ENCODE data around the gene JKAMP.

The JKAMP gene

DNA sequence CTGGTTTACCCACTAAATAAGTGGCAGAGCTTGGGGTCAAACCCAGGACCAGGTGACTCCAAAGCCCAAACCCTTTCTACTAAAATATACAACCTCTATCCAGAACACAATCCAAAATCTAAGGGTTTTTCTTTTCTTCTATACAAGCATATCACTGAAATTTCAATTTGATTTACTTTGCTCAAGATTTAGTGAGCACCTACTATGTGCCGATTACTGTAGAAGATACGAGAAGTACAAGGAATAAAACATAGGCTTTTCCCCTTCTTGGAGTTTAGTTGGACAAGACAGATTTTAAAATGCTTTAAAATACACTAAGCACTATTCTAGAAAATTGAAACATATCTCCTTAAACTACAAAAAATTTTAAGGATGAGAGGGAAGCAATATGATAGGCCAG lies 2.9 kb upstream of the JKAMP start:
- FAIRE-seq (no peak), DNase-seq (ENCODE audit: low spot score) (no peak)

GRCh38 chr14:59481871-59482540 lies 2.3 kb upstream of the JKAMP start:
- DNase-seq (ENCODE audit: low spot score) (no peak), FAIRE-seq (peak; percentile 40)

DNA sequence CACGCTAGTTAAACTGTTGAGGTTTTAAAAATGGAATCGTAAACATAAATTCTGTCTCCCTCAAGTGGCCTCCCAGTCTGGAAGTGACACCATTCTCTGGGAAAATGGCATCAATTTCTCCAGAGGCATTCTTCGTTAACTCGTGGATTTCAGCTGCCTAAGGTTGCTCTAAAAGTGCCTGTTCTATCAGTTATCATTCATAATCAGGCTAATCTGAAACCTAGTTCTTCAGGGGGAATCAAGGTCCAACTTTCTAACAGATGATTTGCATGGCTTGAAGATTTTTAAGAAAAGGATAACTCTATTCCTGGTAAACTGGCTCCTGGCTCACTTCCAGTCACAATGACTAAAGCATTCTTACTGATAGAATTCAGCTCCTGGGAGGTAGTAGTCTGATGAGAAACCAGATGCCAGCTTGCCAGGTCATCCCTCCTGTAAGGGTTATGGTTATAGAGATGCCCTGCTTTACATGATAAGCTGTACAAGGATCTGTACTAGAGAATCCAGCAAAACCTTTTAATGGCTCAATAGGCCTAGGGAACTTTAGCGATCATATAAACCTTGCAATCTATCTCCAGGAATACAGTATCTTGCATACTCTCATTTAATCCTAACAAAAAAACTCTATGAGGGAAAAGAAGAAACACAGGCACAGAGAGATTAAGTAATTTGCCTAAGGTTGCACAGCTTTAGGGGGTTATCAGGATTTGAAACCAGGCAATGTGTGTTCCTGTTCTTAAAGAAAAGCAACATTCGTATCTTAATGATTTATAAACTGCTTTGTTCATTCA lies 1.6 kb upstream of the JKAMP start:
- no peak for FAIRE-seq

GRCh38 chr14:59483363-59483762 lies 954 bp upstream of the JKAMP start:
- DNase-seq (ENCODE audit: low spot score) (peak; percentile 58), FAIRE-seq (peak; percentile 78)

More for the DNA sequence above, 1.6 kb upstream of the JKAMP start:
- DNase-seq (ENCODE audit: low spot score) = peak; percentile 74

DNA sequence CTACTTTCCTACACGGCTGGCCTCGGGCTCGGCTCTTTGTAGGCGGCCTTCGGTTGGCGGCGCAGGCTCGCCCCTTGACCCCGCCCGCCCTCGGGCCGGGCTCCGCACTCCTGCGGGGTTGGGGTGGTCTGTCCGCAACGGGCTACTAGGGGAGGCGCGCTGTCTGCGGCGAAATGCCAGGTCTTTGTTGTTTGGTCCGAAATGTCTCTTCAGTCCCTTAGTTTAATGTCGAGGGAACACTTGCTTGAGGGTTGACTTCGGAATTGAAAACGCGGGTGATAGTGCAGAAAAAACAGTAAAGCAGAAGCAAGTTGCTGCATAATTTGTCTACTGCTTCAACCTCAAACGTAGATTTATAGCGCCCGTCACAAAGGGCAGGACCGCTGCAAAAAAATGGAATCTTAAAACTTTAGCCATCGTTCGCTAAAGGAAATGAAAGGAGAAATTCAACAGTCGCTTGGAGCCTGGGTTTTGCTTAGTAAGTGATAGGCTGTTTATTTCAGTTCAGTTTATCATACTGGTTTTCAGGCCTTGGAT lies 390 bp downstream of the JKAMP start:
- FAIRE-seq = no peak
- DNase-seq (ENCODE audit: low spot score) = no peak

DNA sequence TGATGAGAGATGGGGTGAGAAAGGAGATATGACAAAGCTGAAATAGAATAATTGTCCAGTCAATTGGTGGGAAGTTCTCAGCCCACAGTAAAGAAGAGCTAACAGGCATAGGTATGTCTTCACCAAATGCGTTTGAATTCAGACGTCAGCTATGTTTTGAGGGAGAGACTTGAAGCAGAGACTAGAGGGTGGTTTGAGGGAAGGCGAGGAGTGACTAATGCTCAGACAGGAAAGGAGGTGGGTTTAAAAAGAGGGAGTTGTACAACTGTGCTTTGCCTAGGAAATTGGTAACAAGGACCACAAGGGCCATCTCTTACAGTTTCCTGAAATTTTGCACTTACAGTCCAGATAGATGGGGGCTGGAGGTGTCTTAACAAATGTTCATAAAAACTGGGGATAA lies 6.4 kb downstream of the JKAMP start:
- no peak for DNase-seq (ENCODE audit: low spot score)
- no peak for FAIRE-seq

- FAIRE-seq (no peak), DNase-seq (ENCODE audit: low spot score) (no peak)
Measured at GRCh38 chr14:59492384-59492783, 8.1 kb downstream of the JKAMP start.

- DNase-seq (ENCODE audit: low spot score) (no peak), FAIRE-seq (no peak)
Measured at GRCh38 chr14:59500732-59501131, 16.4 kb downstream of the JKAMP start.

DNA sequence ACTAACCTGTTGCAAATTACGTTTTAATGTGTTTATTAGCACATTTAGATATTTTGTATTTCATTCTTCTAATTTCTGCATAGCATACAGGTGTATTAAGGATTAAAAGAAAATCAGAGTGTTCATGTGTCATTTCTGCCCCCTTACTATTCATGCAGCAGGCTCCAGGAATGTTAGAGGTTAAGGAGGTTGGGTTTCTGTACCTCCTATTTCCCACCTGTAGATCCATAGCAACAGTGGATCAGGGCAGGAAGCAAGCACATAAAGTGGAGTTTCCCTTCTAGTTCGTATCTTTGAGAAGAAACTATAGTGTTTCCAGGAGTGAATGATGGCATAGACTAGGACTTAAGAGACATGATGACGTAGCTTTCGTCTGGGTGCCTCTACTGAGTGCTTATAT lies 18.9 kb downstream of the JKAMP start:
- DNase-seq (ENCODE audit: low spot score) = no peak
- FAIRE-seq = no peak

GRCh38 chr14:59507063-59507751 lies 22.9 kb downstream of the JKAMP start:
- FAIRE-seq (peak; percentile 27), DNase-seq (ENCODE audit: low spot score) (peak; percentile 77)

- DNase-seq (ENCODE audit: low spot score) = no peak
- FAIRE-seq = peak; percentile 27
Measured at GRCh38 chr14:59507752-59508103, 23.4 kb downstream of the JKAMP start.

- DNase-seq (ENCODE audit: low spot score) = no peak
- no peak for FAIRE-seq
Measured at GRCh38 chr14:59509101-59509500, 24.8 kb downstream of the JKAMP start.

DNA sequence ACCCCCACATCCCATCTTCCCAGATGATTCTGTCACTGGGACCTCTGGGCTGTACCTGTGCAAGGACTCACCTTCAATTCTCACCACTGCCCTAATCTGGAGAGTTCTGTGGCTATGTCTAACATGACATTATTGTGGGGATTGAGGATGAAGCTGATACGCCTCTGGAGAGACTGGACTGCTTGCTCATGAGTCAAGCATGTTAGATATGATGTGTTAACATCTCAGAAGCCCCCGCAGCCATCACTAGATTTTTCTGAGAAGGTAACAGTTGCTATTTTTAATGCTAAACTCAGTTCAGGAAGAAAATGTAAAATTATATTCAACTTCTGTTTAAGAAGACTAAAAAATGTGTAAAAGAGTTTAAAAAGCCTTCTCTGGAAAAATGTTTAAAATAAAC lies 25.7 kb downstream of the JKAMP start:
- no peak for FAIRE-seq
- no peak for DNase-seq (ENCODE audit: low spot score)

- no peak for DNase-seq (ENCODE audit: low spot score)
- FAIRE-seq = no peak
Measured at GRCh38 chr14:59510966-59511365, 26.6 kb downstream of the JKAMP start.

GRCh38 chr14:59511916-59512575 lies 27.7 kb downstream of the JKAMP start:
- DNase-seq (ENCODE audit: low spot score) = peak; percentile 46
- no peak for FAIRE-seq

DNA sequence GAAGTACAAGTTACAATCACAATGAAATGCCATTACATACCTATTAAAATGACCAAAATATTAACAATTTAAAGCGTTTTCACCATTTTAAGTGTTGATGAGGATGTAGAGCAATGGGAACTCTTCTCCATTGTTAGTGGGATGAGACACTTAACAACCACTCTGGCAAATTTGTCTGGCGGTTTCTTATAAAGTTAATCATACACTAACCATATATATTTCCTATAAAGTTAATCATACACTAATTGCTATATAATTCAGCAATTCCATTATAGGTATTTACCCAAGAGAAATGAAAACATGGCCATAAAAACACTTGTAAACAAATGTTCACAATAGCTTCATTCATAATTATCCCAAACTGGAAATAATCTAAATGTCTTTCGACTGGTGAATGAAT lies 35.9 kb downstream of the JKAMP start:
- no peak for DNase-seq (ENCODE audit: low spot score)

GRCh38 chr14:59529189-59529588 lies 44.9 kb downstream of the JKAMP start:
- peak; percentile 42 for FAIRE-seq

More for the DNA sequence above, 35.9 kb downstream of the JKAMP start:
- no peak for FAIRE-seq

DNA sequence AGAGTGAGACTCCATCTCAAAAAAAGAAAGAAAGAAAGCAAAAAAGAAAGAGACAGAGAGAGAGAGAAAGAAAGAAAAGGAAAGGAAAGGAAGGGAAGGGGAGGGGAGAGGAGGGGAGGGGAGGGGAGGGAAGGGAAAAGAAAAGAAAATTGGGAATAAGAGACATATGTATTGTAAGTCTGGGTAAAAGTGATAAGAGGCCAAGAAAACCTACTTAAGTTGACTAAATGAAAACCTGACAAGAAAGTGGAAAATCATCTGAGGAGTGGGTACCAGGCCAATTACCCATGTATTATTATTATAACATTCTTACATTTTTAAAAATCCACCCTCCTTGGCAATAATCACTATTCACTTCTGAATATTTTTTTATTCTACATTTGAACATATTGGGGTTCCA lies 46.0 kb downstream of the JKAMP start:
- FAIRE-seq (no peak), DNase-seq (ENCODE audit: low spot score) (no peak)

More at GRCh38 chr14:59529189-59529588, 44.9 kb downstream of the JKAMP start:
- DNase-seq (ENCODE audit: low spot score) = no peak

- DNase-seq (ENCODE audit: low spot score) = no peak
- FAIRE-seq = peak; percentile 65
Measured at GRCh38 chr14:59532419-59532818, 48.1 kb downstream of the JKAMP start.

GRCh38 chr14:59534361-59534987 lies 50.2 kb downstream of the JKAMP start:
- DNase-seq (ENCODE audit: low spot score) (no peak), FAIRE-seq (no peak)

GRCh38 chr14:59537476-59537875 lies 53.2 kb downstream of the JKAMP start:
- DNase-seq (ENCODE audit: low spot score) (no peak), FAIRE-seq (peak; percentile 75)

Measured in urothelium cell line (cell line).